ENCODE results near the gene JMJD4. TPM values are rescaled to one million over a fixed set of nuclear protein-coding genes. Genes with fewer than 3 reads are reported as not detected.

The JMJD4 gene
- total RNA-seq, 2 donors from 2014 or later, result 19.4 to 21.8 TPM

- TF ChIP-seq CTCF (conservative IDR thresholded peaks at IDR 0.05), result peak; percentile 43
- no peak overlapping the region for H3K4me3 Mint-ChIP-seq
- DNase-seq, result no peak
These were observed 4.4 kb downstream of the JMJD4 start for GRCh38 chr1:227730630-227731151.

DNA sequence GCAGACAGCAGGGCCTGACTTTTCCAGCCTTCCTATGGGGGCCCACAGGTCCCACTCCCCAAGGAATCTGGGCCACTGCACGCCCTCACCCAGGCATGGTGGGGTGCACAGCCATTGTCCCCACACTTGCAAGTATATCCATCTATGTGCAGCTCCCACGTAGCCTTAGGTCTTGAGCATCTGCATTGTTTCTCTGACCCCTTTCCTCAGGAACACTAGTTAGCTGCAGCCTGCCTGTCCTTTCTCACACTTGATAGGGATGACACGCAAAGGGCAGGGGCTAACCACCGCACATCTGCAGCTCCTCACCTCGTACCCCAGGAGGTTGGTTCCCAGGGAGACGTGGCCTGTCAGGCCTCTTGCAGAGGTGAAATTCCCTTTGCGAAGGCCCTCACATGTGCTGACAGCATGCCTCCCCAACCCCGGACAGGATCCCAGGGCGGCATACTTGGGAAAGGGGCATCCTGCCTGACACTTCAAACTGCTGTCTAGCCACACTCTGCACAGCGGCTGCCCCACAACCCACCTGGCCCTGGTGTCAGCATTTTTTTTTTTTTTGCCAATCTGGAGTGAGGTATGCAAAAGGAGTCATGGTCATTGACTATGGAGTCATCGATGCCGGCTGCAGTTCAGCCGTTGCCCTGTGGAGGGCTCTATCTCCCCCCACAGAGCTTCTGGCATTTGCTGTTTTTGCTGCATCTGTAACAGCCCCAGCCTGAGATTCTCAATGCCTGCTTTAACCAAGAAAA, 5.0 kb downstream of the JMJD4 start:
- Mint-ChIP-seq H3K4me3 (peak overlapping the region; percentile 69), H3K27ac (peak overlapping the region; percentile 68), H3K9me3 (no peaks in the 10 kb centered on the region), H3K36me3 (ENCODE audit: low read depth) (peaks cover 6% of the 10 kb centered on the region), H3K4me1 (peaks cover 15% of the 10 kb centered on the region), H3K27me3 (ENCODE audit: insufficient read depth) (peaks cover 6% of the 10 kb centered on the region)
- TF ChIP-seq CTCF (conservative IDR thresholded peaks at IDR 0.05), result peak; percentile 85
- Histone ChIP-seq H3K36me3 (ENCODE audit: control insufficient read depth, insufficient read depth, low read length) (peaks cover 14% of the 10 kb centered on the region), H3K9me3 (ENCODE audit: control insufficient read depth, low read length) (no peaks in the 10 kb centered on the region), H3K4me1 (ENCODE audit: control insufficient read depth, insufficient read depth, low read length) (no peaks in the 10 kb centered on the region), H3K4me3 (ENCODE audit: low read length) (no peak overlapping the region), H3K27ac (ENCODE audit: low read depth, low read length) (peak overlapping the region; percentile 29), H3K9ac (ENCODE audit: extremely low read depth, low read length, poor library complexity, severe bottlenecking) (no peak overlapping the region), H3K27me3 (ENCODE audit: control insufficient read depth, insufficient read depth, low read length, poor library complexity, severe bottlenecking) (no peaks in the 10 kb centered on the region)
- WGBS, 2 experiments (ENCODE audit: insufficient coverage in 1 of 2, insufficient read length in 1 of 2), result 67 to 70% methylated on average over 12 to 13 of the region's 13 CpGs
- DNase-seq, result peak; percentile 90

More at GRCh38 chr1:227730630-227731151, 4.4 kb downstream of the JMJD4 start:
- Histone ChIP-seq H3K9ac (ENCODE audit: extremely low read depth, low read length, poor library complexity, severe bottlenecking) (no peak overlapping the region), H3K4me3 (ENCODE audit: low read length) (no peak overlapping the region), H3K36me3 (ENCODE audit: control insufficient read depth, insufficient read depth, low read length) (peaks cover 14% of the 10 kb centered on the region), H3K27ac (ENCODE audit: low read depth, low read length) (no peak overlapping the region), H3K9me3 (ENCODE audit: control insufficient read depth, low read length) (no peaks in the 10 kb centered on the region), H3K4me1 (ENCODE audit: control insufficient read depth, insufficient read depth, low read length) (no peaks in the 10 kb centered on the region), H3K27me3 (ENCODE audit: control insufficient read depth, insufficient read depth, low read length, poor library complexity, severe bottlenecking) (no peaks in the 10 kb centered on the region)
- WGBS, 2 experiments (ENCODE audit: insufficient coverage in 1 of 2, insufficient read length in 1 of 2), result 88% methylated on average over 6 to 16 of the region's 16 CpGs
- no peak overlapping the region for H3K27ac Mint-ChIP-seq
- H3K4me1 Mint-ChIP-seq, result peaks cover 15% of the 10 kb centered on the region
- H3K27me3 Mint-ChIP-seq (ENCODE audit: insufficient read depth), result peaks cover 6% of the 10 kb centered on the region
- no peaks in the 10 kb centered on the region for H3K9me3 Mint-ChIP-seq
- peaks cover 6% of the 10 kb centered on the region for H3K36me3 Mint-ChIP-seq (ENCODE audit: low read depth)

DNA sequence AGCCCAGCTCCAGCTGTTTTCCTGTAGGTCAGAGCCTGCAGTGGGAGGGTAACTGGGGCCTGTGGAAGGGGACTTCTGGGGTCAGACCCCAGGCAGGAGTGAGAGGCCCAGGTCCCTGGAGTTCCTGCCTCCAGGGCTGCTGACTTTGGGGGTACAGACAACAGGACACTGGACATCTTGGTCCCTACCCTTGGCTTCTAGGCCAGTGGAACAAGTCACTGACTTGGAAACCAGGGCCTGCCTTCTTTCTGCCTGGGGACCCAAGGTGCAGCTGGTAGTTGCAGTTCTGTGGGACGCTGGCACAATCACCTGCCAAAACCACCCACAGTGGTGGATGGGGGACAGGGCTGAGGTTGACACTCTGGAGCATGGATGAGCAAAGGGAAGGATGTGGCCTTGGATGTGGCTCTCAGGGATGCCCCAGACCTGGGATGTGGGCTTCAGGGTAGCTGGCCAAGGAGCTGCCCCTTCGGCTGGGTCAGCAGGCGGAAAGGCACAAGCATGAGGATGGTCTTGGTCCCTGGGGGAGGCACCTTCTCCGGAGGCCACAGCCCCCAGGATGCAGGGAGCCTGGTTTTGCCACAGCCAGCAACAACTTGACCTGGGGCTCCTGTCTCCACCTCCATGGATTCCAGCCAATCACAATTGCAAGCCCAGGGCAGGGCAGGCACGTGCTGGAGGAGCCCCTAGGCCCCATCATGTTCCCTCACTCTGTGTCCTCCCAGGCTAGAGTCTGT, 5.8 kb downstream of the JMJD4 start:
- Mint-ChIP-seq H3K4me3 (peak overlapping the region; percentile 69), H3K36me3 (ENCODE audit: low read depth) (peaks cover 6% of the 10 kb centered on the region), H3K9me3 (peaks cover 2% of the 10 kb centered on the region), H3K4me1 (peaks cover 15% of the 10 kb centered on the region), H3K27me3 (ENCODE audit: insufficient read depth) (peaks cover 6% of the 10 kb centered on the region), H3K27ac (peak overlapping the region; percentile 68)
- peak; percentile 68 for DNase-seq
- Histone ChIP-seq H3K36me3 (ENCODE audit: control insufficient read depth, insufficient read depth, low read length) (peaks cover 14% of the 10 kb centered on the region), H3K4me1 (ENCODE audit: control insufficient read depth, insufficient read depth, low read length) (no peaks in the 10 kb centered on the region), H3K9me3 (ENCODE audit: control insufficient read depth, low read length) (no peaks in the 10 kb centered on the region), H3K27ac (ENCODE audit: low read depth, low read length) (peak overlapping the region; percentile 29), H3K27me3 (ENCODE audit: control insufficient read depth, insufficient read depth, low read length, poor library complexity, severe bottlenecking) (no peaks in the 10 kb centered on the region), H3K9ac (ENCODE audit: extremely low read depth, low read length, poor library complexity, severe bottlenecking) (peak overlapping the region; percentile 49), H3K4me3 (ENCODE audit: low read length) (peak overlapping the region; percentile 83)
- WGBS, 2 experiments (ENCODE audit: insufficient coverage in 1 of 2, insufficient read length in 1 of 2), result 40 to 72% methylated on average over 2 to 5 of the region's 5 CpGs
- no peak for TF ChIP-seq CTCF (conservative IDR thresholded peaks at IDR 0.05)

All from endodermal cell (in vitro differentiated cells).